Parathyroid adenoma (tissue), 2 donors: ENCODE results near the gene SGCB.

Experiments
- H2AFZ ChIP-seq: fragments of 300-600 bp; sonication (generic); one replicate; pipeline ENCODE4 v1.7.0; 2017; ENCODE audit warnings: antibody characterized with exemption, mild to moderate bottlenecking
- H3K27ac ChIP-seq: fragments of 300-600 bp; sonication (generic); one replicate; pipeline ENCODE4 v1.7.0; 2017
- H3K27me3 ChIP-seq: fragments of 300-600 bp; sonication (generic); one replicate; pipeline ENCODE4 v1.7.0; 2017; ENCODE audit warnings: low read length; ENCODE audit not compliant: control insufficient read depth, insufficient read depth
- H3K36me3 ChIP-seq: fragments of 300-600 bp; sonication (generic); one replicate; pipeline ENCODE4 v1.7.0; 2017; ENCODE audit warnings: low read length; ENCODE audit not compliant: control insufficient read depth, insufficient read depth
- H3K4me1 ChIP-seq: fragments of 300-600 bp; sonication (generic); one replicate; pipeline ENCODE4 v1.7.0; 2017; ENCODE audit warnings: control low read depth
- H3K4me2 ChIP-seq: fragments of 300-600 bp; sonication (generic); one replicate; pipeline ENCODE4 v1.7.0; 2017; ENCODE audit warnings: low read length
- H3K4me3 ChIP-seq: fragments of 300-600 bp; sonication (generic); one replicate; pipeline ENCODE4 v1.7.0; 2017; ENCODE audit warnings: low read depth, low read length
- H3K79me2 ChIP-seq: fragments of 300-600 bp; sonication (generic); one replicate; pipeline ENCODE4 v1.7.0; 2017; ENCODE audit warnings: control low read depth
- H3K9ac ChIP-seq: fragments of 300-600 bp; sonication (generic); one replicate; pipeline ENCODE4 v1.7.0; 2017; ENCODE audit warnings: mild to moderate bottlenecking
- H3K9me3 ChIP-seq: fragments of 300-600 bp; sonication (generic); one replicate; pipeline ENCODE4 v1.7.0; 2017; ENCODE audit warnings: low read length; ENCODE audit not compliant: control insufficient read depth
- TF ChIP-seq, protein P1 (sequence below): fragments of 300-600 bp; sonication (generic); IDR thresholded peaks from one replicate; pipeline ENCODE4 v1.7.0; 2017; ENCODE audit warnings: antibody characterized with exemption, mild to moderate bottlenecking
- donor health status: primary hyperparathyroidism.

Gene SGCB

GRCh38 chr4:52004414-52004813 lies 33.7 kb downstream of the SGCB start:
- H3K4me3 ChIP-seq, result no peak overlapping the region
- H2AFZ ChIP-seq, result no peak overlapping the region
- no peaks in the 10 kb centered on the region for H3K27me3 ChIP-seq
- H3K9me3 ChIP-seq, result no peaks in the 10 kb centered on the region
- H3K9ac ChIP-seq, result no peak overlapping the region
- no peaks in the 10 kb centered on the region for H3K4me1 ChIP-seq
- TF ChIP-seq, protein P1, sequence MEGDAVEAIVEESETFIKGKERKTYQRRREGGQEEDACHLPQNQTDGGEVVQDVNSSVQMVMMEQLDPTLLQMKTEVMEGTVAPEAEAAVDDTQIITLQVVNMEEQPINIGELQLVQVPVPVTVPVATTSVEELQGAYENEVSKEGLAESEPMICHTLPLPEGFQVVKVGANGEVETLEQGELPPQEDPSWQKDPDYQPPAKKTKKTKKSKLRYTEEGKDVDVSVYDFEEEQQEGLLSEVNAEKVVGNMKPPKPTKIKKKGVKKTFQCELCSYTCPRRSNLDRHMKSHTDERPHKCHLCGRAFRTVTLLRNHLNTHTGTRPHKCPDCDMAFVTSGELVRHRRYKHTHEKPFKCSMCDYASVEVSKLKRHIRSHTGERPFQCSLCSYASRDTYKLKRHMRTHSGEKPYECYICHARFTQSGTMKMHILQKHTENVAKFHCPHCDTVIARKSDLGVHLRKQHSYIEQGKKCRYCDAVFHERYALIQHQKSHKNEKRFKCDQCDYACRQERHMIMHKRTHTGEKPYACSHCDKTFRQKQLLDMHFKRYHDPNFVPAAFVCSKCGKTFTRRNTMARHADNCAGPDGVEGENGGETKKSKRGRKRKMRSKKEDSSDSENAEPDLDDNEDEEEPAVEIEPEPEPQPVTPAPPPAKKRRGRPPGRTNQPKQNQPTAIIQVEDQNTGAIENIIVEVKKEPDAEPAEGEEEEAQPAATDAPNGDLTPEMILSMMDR, result no peak
- H3K79me2 ChIP-seq, result no peaks in the 10 kb centered on the region
- no peak overlapping the region for H3K27ac ChIP-seq
- no peaks in the 10 kb centered on the region for H3K36me3 ChIP-seq
- H3K4me2 ChIP-seq, result no peak overlapping the region

DNA sequence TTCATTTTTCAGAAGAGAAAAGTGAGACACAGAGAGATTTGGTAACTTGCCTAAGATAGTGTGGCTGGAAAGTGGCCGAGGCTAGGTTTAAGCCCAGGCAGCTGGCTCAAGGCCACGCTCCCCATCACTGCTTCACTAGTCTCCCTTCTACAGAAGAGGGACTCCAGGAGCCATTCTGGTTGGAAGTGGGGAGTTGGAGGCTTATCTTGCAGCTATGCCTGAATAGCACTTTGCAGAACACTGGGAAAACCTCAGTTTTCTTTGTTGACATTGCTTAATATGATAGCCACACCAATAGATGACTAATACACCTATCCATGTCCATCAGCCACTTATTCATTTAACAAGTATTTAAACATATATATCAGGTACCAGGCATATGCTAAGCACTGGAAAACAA lies 36.5 kb downstream of the SGCB start:
- H3K4me2 ChIP-seq, result no peak overlapping the region

GRCh38 chr4:51999250-51999649 lies 38.8 kb downstream of the SGCB start:
- no peaks in the 10 kb centered on the region for H3K4me1 ChIP-seq

More for the DNA sequence above, 36.5 kb downstream of the SGCB start:
- Histone ChIP-seq H3K27me3 (no peaks in the 10 kb centered on the region), H2AFZ (no peak overlapping the region), H3K27ac (no peak overlapping the region), H3K36me3 (no peaks in the 10 kb centered on the region), H3K9me3 (no peaks in the 10 kb centered on the region), H3K4me1 (no peaks in the 10 kb centered on the region), H3K79me2 (no peaks in the 10 kb centered on the region), H3K4me3 (no peak overlapping the region), H3K9ac (no peak overlapping the region)
- TF ChIP-seq, protein P1, result no peak

DNA sequence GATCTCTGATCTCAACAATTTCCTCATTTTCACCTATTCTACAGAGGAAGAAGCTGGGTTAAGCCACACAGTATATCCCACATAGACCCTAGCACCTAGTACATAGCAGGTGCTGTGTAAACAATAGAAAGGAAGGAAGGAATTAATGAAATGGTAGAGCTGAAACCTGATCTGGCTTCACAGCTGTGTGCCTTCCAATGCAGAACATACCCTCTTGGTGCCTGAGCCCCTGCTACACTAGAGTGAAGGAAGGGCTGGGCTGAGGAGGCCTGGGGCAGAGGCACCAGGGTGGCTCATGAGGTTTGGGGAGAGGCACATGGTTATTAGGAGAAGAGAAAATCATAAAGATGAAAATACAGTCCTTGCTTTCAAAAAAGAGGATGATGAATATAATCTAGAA lies 39.3 kb downstream of the SGCB start:
- H3K4me2 ChIP-seq, result no peak overlapping the region
- H3K4me1 ChIP-seq, result no peaks in the 10 kb centered on the region
- H3K4me3 ChIP-seq, result no peak overlapping the region
- TF ChIP-seq, protein P1, result no peak
- H3K36me3 ChIP-seq, result no peaks in the 10 kb centered on the region
- no peaks in the 10 kb centered on the region for H3K27me3 ChIP-seq
- no peaks in the 10 kb centered on the region for H3K9me3 ChIP-seq
- no peaks in the 10 kb centered on the region for H3K79me2 ChIP-seq
- H2AFZ ChIP-seq, result no peak overlapping the region
- no peak overlapping the region for H3K27ac ChIP-seq
- H3K9ac ChIP-seq, result no peak overlapping the region

More at GRCh38 chr4:51999250-51999649, 38.8 kb downstream of the SGCB start:
- no peaks in the 10 kb centered on the region for H3K36me3 ChIP-seq
- H3K27me3 ChIP-seq, result no peaks in the 10 kb centered on the region
- H3K9me3 ChIP-seq, result no peaks in the 10 kb centered on the region
- no peak overlapping the region for H3K27ac ChIP-seq
- no peak overlapping the region for H3K9ac ChIP-seq
- no peaks in the 10 kb centered on the region for H3K79me2 ChIP-seq
- TF ChIP-seq, protein P1, result no peak
- no peak overlapping the region for H3K4me3 ChIP-seq
- H2AFZ ChIP-seq, result no peak overlapping the region
- no peak overlapping the region for H3K4me2 ChIP-seq

DNA sequence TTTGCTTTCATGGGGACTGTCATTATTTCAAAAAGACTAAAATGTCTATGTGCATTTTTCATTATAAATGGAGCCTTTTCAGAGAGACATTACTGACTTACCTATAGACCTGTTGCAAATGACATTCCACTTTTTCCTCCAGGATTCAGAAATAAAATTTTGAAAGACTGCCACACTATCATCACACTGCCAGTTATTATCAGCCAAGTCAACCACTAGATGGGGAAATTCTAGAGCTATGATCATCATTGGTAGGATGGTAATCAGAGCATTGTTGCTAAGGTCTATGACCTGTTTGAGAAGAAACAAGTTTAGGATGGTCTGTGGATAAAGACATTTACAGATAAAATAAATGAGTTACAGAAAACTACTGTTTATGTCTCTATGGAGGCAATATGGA lies 40.5 kb downstream of the SGCB start:
- H3K4me3 ChIP-seq, result no peak overlapping the region
- H3K4me2 ChIP-seq, result no peak overlapping the region
- no peak overlapping the region for H3K9ac ChIP-seq
- H3K4me1 ChIP-seq, result no peaks in the 10 kb centered on the region
- no peak overlapping the region for H3K27ac ChIP-seq
- no peaks in the 10 kb centered on the region for H3K36me3 ChIP-seq
- H3K9me3 ChIP-seq, result no peaks in the 10 kb centered on the region
- H2AFZ ChIP-seq, result no peak overlapping the region
- H3K27me3 ChIP-seq, result no peaks in the 10 kb centered on the region
- TF ChIP-seq, protein P1, result no peak
- H3K79me2 ChIP-seq, result no peaks in the 10 kb centered on the region
